NCI-H748 (cell line): ENCODE data around the gene RAPSN.

ENCODE experiments used
- DNase-seq: peaks from one replicate; lab custom pipeline; 2025; ENCODE audit not compliant: unreplicated experiment; lab: John Stamatoyannopoulos, UW

RAPSN gene

DNA sequence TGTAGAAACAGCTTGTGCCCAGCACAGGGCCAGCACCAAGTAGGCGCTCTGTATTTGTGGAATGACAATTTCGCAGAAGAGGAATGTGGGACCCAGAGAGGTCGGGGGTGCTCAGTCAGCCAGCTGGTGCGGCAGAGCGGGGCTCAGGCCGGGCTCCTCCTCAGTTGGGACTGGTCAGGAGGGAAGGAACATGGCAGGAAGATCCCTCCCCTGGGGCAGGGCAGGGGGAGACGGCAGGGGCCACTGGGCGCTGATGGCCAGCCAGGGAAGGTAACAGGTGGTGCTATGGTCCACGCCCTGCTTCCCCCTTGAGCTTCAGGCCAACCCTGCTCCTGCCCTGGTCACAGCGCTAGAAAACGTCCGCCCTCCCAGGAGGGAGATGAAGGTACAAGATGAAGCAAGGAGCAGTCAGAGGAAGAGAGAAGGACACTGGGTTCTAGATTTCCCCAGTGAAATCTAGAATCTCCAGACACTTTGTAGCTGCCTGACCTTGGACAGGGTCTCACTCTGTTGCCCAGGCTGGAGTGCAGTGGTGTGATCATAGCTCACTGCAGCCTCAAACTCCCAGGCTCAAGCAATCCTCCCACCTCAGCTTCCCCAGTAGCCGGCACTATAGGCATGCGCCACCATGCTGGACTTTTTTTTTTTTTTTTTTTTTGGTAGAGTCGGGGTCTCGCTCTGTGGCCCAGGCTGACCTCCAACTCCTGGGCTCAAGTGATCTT, 57.1 kb downstream of the RAPSN start:
- no peak for DNase-seq

DNA sequence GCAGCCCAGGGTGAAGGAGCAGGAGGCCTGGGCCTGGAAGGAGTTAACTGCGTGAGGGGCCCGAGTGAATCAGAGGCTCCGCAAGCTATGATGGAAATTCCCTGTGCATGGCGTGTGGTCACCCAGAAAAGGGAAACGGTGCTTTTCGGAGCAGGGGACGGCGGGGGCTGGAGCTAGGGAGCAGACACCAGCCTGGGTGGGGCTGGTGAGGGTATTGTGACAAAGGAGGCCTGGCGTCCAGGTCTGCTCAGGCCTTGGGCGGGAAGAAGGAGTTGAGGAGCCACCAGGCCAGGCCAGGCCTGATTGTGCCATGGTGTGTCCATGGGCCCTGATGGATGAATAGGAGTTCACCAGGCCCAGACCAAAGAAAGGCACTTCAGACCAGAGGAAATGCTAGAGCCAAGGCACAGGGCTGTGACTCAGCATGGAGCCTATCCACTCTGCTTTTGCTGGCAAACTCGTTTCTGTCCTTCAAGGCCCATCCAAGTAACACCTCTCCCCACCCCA, 57.8 kb downstream of the RAPSN start:
- no peak for DNase-seq

- DNase-seq = no peak
These were observed 58.5 kb downstream of the RAPSN start for GRCh38 chr11:47390422-47390760.

DNA sequence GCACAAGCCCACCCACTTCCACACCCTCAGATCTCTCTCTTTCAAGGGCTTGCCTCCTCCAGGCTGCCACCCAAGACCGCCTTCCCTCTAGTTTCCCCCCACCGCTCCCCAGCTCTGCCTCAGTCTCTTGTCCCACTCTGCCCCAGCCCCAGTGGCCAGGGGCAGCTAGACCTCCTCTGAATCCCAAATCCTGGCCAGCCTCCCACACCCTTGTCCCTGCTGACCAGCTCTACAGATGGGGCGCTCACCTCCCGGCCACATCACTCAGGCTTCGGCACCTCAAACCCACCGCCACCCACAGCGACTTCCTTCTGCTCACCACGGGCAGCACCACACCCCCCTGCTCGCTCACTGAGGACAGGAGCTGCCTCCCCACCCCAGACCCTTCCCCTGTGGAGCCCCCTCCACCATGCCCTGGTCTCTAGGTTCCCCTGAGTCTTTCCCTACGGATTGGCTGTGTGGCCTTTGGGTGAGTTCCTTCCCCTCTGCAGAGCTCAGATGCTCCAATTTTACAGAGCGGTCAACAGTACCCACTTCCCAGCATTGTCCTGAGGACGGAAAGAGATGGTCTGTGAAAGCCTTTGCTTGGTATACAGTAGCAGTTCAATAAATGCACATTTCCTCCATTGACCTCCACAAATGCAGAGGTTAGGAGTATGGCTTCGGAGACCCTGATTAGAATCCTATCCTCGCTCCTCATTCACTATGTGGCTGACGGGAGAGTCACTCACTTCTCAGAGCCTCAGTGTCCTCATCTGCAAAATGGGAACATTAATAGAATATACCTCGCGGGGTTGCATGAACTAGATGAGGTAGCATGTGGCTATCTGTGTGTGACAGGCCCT, 59.1 kb downstream of the RAPSN start:
- DNase-seq = no peak

GRCh38 chr11:47388697-47389576, 60.0 kb downstream of the RAPSN start:
- DNase-seq = no peak

DNA sequence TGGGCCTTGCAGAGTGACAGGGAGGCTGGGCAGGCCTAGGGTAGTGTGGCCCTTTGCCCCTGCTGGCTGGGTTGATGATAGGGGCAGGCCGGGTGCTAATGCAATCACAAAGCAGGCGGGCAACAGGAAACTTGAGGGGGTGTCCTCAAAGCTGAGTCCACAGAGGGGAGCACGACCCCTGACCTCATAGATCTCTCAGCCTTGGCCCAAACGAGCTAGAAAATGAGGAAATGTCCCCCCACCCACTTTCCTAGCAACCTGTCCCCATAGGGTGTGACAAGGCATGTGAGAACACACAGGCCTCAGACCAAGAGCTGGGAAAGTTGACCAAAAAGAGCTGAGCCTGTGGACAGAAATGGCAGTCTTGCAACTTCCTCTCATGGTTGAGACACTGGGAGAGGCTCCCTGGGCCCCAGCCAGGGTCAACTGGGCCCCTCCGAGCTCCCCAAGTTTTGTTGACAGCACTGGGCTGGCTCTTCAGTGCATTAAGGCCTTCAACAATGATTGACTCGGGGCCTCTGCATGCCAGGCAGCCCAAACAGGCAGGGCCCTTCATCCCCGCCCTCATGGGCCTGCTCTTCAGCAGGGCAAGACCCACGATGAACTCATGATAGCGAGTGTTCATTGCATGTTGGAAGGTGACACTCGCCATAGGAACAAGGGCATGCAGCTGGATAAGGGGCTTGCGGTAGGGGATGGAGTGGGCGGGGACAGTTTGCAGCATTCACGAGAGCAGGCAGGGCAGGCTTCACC, 60.8 kb downstream of the RAPSN start:
- DNase-seq = no peak
